ENCODE data around the gene MYO18A. TPM values are rescaled to one million over a fixed set of nuclear protein-coding genes. Genes with fewer than 3 reads are reported as not detected.

Gene MYO18A
- total and polyA plus RNA-seq, 2 of the 4 experiments (the other 2 are of a cell fraction): 22.4 to 39.1 TPM

DNA sequence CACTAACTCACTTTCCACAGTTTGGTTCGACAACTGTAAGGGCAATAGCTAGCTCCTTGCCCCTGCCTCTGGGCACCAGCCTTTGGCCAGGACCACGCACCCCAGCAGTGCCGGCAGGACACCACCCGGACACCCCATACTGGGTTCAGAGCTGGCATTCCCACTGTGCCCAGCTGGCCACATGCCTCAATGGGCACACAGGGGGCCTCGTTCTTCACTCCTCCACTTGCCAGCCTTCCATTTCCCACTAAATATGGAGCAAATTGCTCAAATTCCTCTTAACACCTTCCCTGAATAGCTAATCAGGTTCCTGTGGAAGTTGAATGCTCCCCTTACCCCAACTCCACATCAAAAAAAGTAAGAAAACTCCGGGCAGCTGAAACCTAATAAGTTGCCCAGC lies 84.8 kb downstream of the MYO18A start:
- Histone ChIP-seq H3K36me3 (ENCODE audit: control insufficient read depth, insufficient read depth, low read length) (peaks cover 83% of the 10 kb centered on the region), H2BK20ac (ENCODE audit: low read depth, low read length) (no peak overlapping the region), H3K9ac (ENCODE audit: low read depth, low read length) (no peak overlapping the region), H3K79me1 (ENCODE audit: low read depth in 1 of 2, low read length in 2 of 2) (no peaks in the 10 kb centered on the region), H3K14ac (replicated peaks; ENCODE audit: low read depth, low read length) (no peak overlapping the region), H3K56ac (ENCODE audit: extremely low read depth, insufficient read depth, low read length) (no peak overlapping the region), H3K9me3 (ENCODE audit: control insufficient read depth, insufficient read depth, low read length) (no peaks in the 10 kb centered on the region), H3K4ac (ENCODE audit: low read depth, low read length) (no peak overlapping the region), H2BK120ac (ENCODE audit: low read depth, low read length) (no peak overlapping the region), H3K9me1 (ENCODE audit: insufficient read depth, low read length) (no peaks in the 10 kb centered on the region), H4K5ac (ENCODE audit: low read depth, low read length) (no peak overlapping the region), H3K27ac (ENCODE audit: insufficient read depth, low read length) (no peak overlapping the region), H4K8ac (ENCODE audit: low read depth in 2 of 2, low read length in 2 of 2) (no peak overlapping the region), H2BK15ac (ENCODE audit: low read depth, low read length) (no peak overlapping the region), H3K23ac (ENCODE audit: low read depth, low read length) (no peak overlapping the region), H3K4me2 (ENCODE audit: low read depth, low read length) (no peak overlapping the region), H2AFZ (replicated peaks; ENCODE audit: low read length, poor library complexity) (no peak overlapping the region), H3K18ac (ENCODE audit: low read depth, low read length) (no peak overlapping the region), H2BK5ac (ENCODE audit: low read depth, low read length, poor library complexity, severe bottlenecking) (no peak overlapping the region), H3K4me1 (ENCODE audit: control insufficient read depth, insufficient read depth, low read length) (no peaks in the 10 kb centered on the region), H2AK9ac (replicated peaks; ENCODE audit: low read depth, low read length, poor library complexity) (no peak overlapping the region), H4K91ac (ENCODE audit: insufficient read depth, low read depth, low read length) (no peak overlapping the region), H4K20me1 (ENCODE audit: insufficient read depth, low read length) (no peaks in the 10 kb centered on the region; the same call in 1 of the 2 replicates), H2AK5ac (ENCODE audit: low read depth, low read length) (no peak overlapping the region), H3K27me3 (ENCODE audit: control insufficient read depth, insufficient read depth, low read length) (no peaks in the 10 kb centered on the region), H3K4me3 (ENCODE audit: insufficient read depth, low read depth, low read length) (no peak overlapping the region)
- POLR2A ChIA-PET (ENCODE audit: unreplicated experiment): no interaction called here
- TF ChIP-seq, protein P1, sequence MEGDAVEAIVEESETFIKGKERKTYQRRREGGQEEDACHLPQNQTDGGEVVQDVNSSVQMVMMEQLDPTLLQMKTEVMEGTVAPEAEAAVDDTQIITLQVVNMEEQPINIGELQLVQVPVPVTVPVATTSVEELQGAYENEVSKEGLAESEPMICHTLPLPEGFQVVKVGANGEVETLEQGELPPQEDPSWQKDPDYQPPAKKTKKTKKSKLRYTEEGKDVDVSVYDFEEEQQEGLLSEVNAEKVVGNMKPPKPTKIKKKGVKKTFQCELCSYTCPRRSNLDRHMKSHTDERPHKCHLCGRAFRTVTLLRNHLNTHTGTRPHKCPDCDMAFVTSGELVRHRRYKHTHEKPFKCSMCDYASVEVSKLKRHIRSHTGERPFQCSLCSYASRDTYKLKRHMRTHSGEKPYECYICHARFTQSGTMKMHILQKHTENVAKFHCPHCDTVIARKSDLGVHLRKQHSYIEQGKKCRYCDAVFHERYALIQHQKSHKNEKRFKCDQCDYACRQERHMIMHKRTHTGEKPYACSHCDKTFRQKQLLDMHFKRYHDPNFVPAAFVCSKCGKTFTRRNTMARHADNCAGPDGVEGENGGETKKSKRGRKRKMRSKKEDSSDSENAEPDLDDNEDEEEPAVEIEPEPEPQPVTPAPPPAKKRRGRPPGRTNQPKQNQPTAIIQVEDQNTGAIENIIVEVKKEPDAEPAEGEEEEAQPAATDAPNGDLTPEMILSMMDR (conservative IDR thresholded peaks at IDR 0.05; ENCODE audit: low read depth, low read length): no peak
- TF ChIP-seq MAZ (IDR thresholded peaks at IDR 0.05; ENCODE audit: borderline replicate concordance, low read depth, low read length): no peak
- no peak for TF ChIP-seq MAFK (IDR thresholded peaks at IDR 0.05; ENCODE audit: low read depth, low read length)
- no peak for TF ChIP-seq CEBPB (IDR thresholded peaks at IDR 0.05; ENCODE audit: low read depth, low read length)
- TF ChIP-seq CHD1 (IDR thresholded peaks at IDR 0.05; ENCODE audit: low read depth, low read length): no peak
- TF ChIP-seq, protein P2, sequence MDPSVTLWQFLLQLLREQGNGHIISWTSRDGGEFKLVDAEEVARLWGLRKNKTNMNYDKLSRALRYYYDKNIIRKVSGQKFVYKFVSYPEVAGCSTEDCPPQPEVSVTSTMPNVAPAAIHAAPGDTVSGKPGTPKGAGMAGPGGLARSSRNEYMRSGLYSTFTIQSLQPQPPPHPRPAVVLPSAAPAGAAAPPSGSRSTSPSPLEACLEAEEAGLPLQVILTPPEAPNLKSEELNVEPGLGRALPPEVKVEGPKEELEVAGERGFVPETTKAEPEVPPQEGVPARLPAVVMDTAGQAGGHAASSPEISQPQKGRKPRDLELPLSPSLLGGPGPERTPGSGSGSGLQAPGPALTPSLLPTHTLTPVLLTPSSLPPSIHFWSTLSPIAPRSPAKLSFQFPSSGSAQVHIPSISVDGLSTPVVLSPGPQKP (IDR thresholded peaks at IDR 0.05; ENCODE audit: borderline replicate concordance, low read depth, low read length): no peak
- TF ChIP-seq RAD21 (IDR thresholded peaks at IDR 0.05; ENCODE audit: low read length): no peak
- no peak for TF ChIP-seq POLR2A (IDR thresholded peaks at IDR 0.05; ENCODE audit: low read depth, low read length)
- no peak for TF ChIP-seq FOS (IDR thresholded peaks at IDR 0.05; ENCODE audit: low read depth, low read length)
- TF ChIP-seq RCOR1 (IDR thresholded peaks at IDR 0.05; ENCODE audit: insufficient replicate concordance, low read length): no peak
- no peak for TF ChIP-seq MXI1 (IDR thresholded peaks at IDR 0.05; ENCODE audit: borderline replicate concordance, low read depth, low read length)
- no peak for TF ChIP-seq NFE2L2 (IDR thresholded peaks at IDR 0.05; ENCODE audit: low read depth, low read length)
- no peak for TF ChIP-seq SMC3 (IDR thresholded peaks at IDR 0.05; ENCODE audit: low read depth, low read length)
- TF ChIP-seq RFX5 (IDR thresholded peaks at IDR 0.05; ENCODE audit: low read depth, low read length): no peak
- no peak for TF ChIP-seq BHLHE40 (IDR thresholded peaks at IDR 0.05; ENCODE audit: low read depth, low read length)
- TF ChIP-seq, protein P3, sequence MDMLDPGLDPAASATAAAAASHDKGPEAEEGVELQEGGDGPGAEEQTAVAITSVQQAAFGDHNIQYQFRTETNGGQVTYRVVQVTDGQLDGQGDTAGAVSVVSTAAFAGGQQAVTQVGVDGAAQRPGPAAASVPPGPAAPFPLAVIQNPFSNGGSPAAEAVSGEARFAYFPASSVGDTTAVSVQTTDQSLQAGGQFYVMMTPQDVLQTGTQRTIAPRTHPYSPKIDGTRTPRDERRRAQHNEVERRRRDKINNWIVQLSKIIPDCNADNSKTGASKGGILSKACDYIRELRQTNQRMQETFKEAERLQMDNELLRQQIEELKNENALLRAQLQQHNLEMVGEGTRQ (IDR thresholded peaks at IDR 0.05; ENCODE audit: low read depth, low read length): no peak
- 77% methylated on average over 4 of the region's 6 CpGs; no CpG with 5 or more reads in 1 of the 2 experiments for WGBS, 2 experiments (ENCODE audit: extremely low coverage in 2 of 2, insufficient read length in 1 of 2)
- in situ Hi-C loops (cut with MboI; ENCODE audit: low sequenced_read_pairs): no loop called here
- ATAC-seq (ENCODE audit: low read depth): no peak
- intact Hi-C loops (cut with micrococcal nuclease): no loop called here
- BruUV-seq (replicated peaks): no TSS peak
- dilution Hi-C loops (cut with HindIII; ENCODE audit: low sequenced_read_pairs, unreplicated experiment): no loop called here
- no peak for DNase-seq
- CTCF ChIA-PET: interaction anchor here (0.8 kb wide), 1 partner anchor 130 kb away, joined by 3 read pairs; no protein-coding TSS in a partner anchor

Data from IMR-90 (cell line).